ENCODE measurements around the gene COA6.

DNA sequence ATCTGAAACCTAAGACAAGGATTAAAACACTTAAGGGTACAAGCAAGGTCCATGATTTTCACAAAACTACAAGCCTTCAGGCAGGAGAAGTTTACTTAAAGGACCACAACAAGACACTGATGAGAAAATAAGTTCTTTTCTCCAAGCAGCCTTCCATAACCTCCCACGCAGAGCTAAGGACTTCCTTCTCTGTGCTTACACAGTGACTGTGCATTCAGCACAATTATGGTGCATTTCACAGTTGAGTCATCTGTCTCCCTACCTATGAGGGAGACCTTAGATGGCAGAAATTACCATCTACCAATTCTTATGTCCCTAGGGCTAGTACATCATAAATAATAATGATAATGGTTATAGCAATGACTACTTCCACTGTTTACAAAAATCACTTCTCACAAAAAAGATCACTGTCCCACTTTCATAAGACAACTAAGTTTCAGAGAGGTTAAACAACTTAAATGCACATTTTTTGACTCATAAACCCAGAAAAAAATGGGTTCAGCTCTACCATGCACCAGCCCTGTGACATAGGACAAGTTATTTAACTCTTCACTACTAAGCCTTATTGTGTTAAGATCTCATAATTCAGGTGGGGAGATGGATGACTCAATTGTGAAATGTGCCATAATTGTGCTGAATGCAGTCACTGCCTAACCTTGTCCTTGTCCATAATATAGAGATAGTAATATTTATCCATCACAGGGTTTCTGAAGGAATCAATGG is 60.5 kb downstream of the COA6 start:
- TF ChIP-seq EZH2 (IDR thresholded peaks at IDR 0.05) (no peak), POLR2AphosphoS5 (IDR thresholded peaks at IDR 0.05; ENCODE audit: borderline replicate concordance, low read depth, low read length) (no peak), FOXP2 (optimal IDR thresholded peaks at IDR 0.05; ENCODE audit: control extremely low read depth, extremely low read length, insufficient read depth) (no peak)
